GM21390 (cell line): ENCODE measurements around the gene ABHD17C.

Experiments
- ATAC-seq: cut with Tn5 transposase; IDR thresholded peaks from one replicate; pipeline ENCODE4 v1.9.1; 2021; ENCODE audit not compliant: unreplicated experiment

ABHD17C gene

GRCh38 chr15:80727596-80727995 lies 32.5 kb downstream of the ABHD17C start:
- no peak for ATAC-seq

- no peak for ATAC-seq
These were observed 35.3 kb downstream of the ABHD17C start for GRCh38 chr15:80730387-80730786.

- no peak for ATAC-seq
These were observed 35.8 kb downstream of the ABHD17C start for GRCh38 chr15:80730926-80731325.

- no peak for ATAC-seq
These were observed 37.1 kb downstream of the ABHD17C start for GRCh38 chr15:80732167-80732566.

- ATAC-seq = no peak
These were observed 37.7 kb downstream of the ABHD17C start for GRCh38 chr15:80732818-80733217.

GRCh38 chr15:80733460-80733859 lies 38.4 kb downstream of the ABHD17C start:
- no peak for ATAC-seq

- ATAC-seq = no peak
These were observed 40.2 kb downstream of the ABHD17C start for GRCh38 chr15:80735344-80735743.

GRCh38 chr15:80736560-80736959 lies 41.5 kb downstream of the ABHD17C start:
- ATAC-seq = no peak

GRCh38 chr15:80739919-80740318 lies 44.8 kb downstream of the ABHD17C start:
- no peak for ATAC-seq

GRCh38 chr15:80742081-80742480 lies 47.0 kb downstream of the ABHD17C start:
- no peak for ATAC-seq

GRCh38 chr15:80743189-80743833 lies 48.2 kb downstream of the ABHD17C start:
- ATAC-seq = no peak

- no peak for ATAC-seq
These were observed 49.3 kb downstream of the ABHD17C start for GRCh38 chr15:80744415-80744814.

GRCh38 chr15:80744826-80745225 lies 49.7 kb downstream of the ABHD17C start:
- no peak for ATAC-seq

GRCh38 chr15:80745888-80746287 lies 50.8 kb downstream of the ABHD17C start:
- no peak for ATAC-seq

- no peak for ATAC-seq
These were observed 52.4 kb downstream of the ABHD17C start for GRCh38 chr15:80747317-80748053.

- ATAC-seq = no peak
These were observed 54.5 kb downstream of the ABHD17C start for GRCh38 chr15:80749589-80749988.

- no peak for ATAC-seq
These were observed 55.5 kb downstream of the ABHD17C start for GRCh38 chr15:80750575-80750974.

GRCh38 chr15:80752204-80752603 lies 57.1 kb downstream of the ABHD17C start:
- no peak for ATAC-seq

- no peak for ATAC-seq
These were observed 58.1 kb downstream of the ABHD17C start for GRCh38 chr15:80753161-80753560.

- ATAC-seq = no peak
These were observed 58.9 kb downstream of the ABHD17C start for GRCh38 chr15:80754014-80754413.

GRCh38 chr15:80755885-80756284 lies 60.8 kb downstream of the ABHD17C start:
- ATAC-seq = no peak

GRCh38 chr15:80758130-80758745 lies 63.1 kb downstream of the ABHD17C start:
- ATAC-seq = no peak
